8988T (cell line): Measurements from ENCODE around the gene TK1.
"Not testable (repeated sequence)": the region's sequence is repeated elsewhere in the genome, so short reads cannot be mapped to it uniquely, and the experiment has no call there.

Experiments used
- DNase-seq: peaks from one replicate; pipeline ENCODE4 v3.0.0; 2011

The TK1 gene, protein sequence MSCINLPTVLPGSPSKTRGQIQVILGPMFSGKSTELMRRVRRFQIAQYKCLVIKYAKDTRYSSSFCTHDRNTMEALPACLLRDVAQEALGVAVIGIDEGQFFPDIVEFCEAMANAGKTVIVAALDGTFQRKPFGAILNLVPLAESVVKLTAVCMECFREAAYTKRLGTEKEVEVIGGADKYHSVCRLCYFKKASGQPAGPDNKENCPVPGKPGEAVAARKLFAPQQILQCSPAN

DNA sequence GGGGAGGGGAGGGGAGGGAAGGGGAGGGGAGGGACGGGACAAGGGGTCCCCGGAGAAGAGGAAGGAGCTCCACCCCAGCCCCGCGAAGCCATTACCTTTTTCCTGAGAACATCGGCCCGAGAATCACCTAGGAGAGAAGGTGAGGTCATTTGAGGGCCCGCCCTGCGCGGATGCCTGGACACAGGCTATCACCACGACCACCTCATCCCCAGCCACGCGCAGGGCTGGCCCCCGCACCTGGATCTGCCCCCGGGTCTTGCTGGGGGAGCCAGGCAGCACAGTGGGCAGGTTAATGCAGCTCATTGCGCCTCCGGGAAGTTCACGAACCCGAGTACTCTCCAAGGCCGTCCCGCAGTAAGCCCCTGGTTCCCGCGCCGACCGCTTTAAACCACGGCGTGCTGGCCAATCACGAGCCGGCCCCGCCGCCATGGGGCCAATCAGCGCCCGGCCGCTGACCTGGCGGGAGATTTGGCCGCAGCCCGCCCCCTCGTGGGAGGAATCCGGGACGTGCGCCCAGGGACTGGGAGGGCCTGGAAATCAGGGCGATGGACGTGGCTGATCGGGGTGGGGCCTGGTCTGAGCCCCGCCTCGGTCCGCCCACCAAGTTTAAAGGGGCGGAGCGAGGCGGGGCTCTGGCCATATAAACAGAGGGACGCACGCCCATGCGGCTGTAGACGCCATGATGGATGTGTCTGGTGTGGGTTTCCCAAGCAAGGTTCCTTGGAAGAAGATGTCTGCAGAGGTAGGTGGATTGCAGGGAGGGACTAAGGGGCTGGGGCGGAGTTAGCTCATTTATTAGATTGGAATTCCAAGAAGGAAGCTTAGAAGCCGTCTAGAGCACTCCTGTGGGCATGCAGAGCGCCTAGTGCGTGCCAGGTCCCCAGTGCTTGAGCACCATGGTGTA lies at the start of gene TK1, which contains the start of gene AFMID:
Gene TK1 (minus strand): TSS at position 361 of the 904 bp plus-strand sequence. CDS start 58 bp downstream, at position 303.
Gene AFMID (plus strand): TSS at position 671 of the 904 bp plus-strand sequence. CDS start 9 bp downstream, at position 680.
- DNase-seq = peak; percentile 84

DNA sequence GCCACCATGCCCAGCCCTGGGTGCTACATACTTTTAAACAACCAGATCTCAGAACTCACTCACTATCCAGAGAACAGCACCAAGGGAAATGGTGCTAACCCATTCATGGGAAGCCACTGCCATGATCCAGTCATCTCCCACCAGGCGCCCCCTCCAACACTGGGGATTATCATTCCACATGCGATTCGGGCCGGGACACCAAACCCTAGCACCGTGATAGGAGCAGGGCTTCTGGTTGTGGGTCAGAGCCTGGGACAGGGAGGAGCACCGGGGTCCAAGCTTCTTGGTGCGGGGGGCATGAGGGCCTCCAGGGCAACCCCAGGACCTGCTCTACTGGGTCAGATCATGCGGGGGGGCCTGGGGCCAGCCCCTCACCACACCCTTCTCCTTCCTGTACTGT lies 49.0 kb upstream of the TK1 start:
- DNase-seq = no peak

DNA sequence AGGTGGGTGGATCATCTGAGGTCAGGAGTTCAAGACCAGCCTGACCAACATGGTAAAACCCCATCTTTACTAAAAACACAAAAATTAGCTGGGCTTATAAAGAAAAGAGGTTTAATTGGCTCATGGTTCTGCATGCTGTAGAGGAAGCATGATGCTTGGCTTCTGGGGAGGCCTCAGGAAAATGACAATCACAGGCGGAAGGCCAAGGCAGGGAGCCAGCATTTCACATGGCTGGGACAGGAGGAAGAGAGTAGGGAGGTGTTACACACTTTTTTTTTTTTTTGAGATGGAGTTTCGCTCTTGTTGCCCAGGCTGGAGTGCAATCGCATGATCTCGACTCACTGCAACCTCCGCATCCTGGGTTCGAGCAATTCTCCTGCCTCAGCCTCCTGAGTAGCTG lies 48.2 kb upstream of the TK1 start:
- not testable (repeated sequence) for DNase-seq

DNA sequence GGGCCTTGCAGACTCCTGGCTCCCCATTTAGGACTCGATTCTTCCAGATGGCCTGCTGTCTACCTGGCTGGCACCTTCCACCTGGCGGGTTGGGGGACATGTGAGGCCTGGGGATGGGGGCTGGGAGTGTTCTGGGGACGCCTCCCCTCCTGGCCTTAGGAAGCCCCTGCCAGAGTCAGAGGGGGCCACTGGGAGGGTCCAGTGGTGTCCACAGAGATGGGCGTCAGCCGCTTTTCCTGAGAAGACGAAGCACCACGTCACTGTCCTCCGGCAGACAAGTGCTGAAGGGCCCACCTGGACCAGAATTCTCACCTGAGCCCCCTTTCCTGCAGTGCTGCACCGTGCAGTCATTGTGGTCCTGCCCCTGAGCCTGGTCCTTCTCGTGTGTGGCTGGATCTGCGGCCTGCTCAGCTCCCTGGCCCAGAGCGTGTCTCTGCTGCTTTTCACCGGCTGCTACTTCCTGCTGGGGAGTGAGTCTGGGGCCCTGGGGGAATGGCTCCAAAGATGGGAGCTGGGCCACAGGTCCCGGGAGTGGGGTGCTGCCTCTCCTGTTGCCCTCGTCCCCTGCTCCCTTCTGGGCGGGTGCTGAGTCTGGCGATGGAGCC lies 47.5 kb upstream of the TK1 start:
- DNase-seq = no peak

DNA sequence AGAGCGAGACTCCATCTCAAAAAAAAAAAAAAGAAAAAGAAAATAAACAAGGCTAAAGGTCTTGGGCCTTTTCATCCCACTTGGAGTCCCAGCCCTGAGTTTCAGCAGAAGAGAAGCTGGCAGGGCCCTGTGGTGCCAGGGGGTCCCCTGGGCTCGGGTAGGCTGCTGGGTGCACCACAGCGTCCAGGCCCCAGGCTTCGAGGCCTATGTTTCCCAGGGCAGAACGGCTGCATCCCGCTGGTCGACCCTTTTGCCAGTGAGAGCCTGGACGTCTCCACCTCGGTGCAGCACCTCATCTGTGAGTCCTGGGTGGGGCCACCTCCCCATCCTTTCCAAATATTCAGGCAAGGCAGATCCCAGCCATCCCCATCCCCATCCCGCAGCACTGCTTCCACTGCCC lies 46.8 kb upstream of the TK1 start:
- DNase-seq = no peak

DNA sequence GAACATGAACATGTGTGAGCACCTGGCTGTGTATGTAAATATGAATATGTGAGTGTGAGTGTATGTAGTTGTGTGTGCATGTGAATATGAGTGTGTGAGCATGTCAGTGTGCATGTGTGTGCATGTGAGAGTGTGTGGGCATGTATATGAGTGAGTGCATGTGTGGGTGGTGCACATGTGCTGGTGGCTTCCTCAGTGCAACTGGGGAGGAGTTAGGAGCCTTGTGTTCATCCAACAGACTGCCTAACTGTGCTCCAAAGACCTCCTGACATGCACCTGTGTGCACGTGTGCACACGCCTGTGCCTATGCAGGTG lies 46.0 kb upstream of the TK1 start:
- no peak for DNase-seq

DNA sequence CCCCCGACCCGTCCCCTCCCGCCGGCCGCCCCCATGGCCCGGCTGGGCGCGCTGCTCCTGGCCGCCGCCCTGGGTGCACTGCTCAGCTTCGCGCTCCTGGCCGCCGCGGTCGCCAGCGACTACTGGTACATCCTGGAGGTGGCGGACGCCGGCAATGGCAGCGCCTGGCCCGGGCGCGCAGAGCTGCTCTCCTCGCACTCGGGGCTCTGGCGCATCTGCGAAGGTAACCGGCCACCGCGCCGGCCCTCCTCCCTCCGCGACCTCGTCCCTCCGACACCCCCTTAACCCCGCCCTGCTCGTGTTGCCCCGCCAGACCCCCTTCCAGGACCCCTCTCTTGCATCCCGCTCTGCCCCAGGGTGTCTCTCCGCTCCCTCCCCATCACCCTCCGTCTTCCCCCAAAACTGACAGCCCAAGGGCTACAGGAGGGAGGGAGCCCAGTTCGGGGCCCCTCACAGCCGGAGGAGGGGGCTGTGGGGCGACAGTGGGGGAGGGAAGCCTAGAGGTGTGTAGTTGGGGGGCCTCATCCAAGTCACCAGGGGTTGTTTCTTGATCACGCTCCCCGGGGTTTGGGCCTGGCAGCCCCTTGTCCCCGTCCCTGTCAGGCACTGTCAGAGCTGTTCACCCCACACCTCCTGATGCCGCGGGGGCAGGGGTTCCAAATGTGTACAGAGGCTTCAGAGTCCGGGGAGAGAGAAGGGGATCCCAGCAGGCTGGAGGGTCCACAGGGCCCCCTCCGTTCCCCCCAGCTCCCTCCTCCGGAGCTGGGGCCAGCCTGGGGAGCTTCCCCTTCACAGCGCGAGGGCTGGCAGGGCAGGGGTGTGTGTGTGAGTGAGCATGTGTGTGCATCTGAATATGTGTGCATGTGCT lies 45.4 kb upstream of the TK1 start:
- no peak for DNase-seq

DNA sequence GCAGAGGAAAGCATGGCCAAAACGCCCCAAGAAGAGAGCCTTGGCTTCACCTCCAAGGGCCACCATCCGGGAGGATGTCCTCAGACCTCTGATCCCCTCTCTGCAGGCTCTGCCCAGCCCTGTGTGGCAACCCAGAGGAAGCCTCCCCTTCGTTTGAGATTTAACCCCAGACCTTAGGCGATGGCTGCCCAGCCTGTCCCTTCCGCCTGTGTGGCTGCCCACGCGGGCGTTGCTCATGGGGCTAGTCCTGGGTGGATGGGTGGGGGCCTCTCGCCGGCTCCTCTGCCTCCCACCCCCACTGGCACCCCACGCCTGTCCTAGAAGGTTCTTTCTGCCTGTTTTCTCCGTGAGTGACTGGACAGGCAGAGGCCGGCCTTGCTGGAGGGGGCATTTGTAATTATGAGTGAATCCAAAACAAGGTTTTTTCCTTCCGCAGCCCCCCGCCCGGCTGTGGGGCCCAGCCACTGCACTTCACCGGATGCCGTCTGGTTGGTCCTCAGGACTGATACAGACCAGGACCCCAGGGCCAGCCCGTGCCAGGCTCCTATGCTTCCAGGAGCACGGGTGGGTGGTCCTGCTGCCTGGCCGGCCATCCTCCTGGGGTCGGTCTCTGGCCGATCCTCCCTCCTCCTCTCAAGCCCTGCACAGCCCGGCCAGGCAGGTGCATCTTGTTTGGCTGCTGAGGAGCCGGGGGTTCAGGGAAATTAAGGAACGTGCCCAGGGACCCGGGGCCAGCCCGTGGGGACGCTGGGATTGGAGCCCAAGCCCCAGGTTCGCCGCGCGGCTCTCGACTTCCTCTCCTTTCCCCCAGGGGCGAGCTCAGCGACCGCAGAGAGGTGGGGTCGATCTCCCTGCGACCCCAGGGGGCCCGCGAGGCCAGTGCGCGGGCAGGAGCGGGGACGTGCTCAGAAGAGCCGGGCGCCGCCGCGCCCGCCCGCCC lies 44.4 kb upstream of the TK1 start, which contains the start of gene TMEM235:
Gene TMEM235 (plus strand): TSS at position 636 of the 940 bp plus-strand sequence. CDS start 393 bp downstream, outside the sequence.
- DNase-seq = no peak

DNA sequence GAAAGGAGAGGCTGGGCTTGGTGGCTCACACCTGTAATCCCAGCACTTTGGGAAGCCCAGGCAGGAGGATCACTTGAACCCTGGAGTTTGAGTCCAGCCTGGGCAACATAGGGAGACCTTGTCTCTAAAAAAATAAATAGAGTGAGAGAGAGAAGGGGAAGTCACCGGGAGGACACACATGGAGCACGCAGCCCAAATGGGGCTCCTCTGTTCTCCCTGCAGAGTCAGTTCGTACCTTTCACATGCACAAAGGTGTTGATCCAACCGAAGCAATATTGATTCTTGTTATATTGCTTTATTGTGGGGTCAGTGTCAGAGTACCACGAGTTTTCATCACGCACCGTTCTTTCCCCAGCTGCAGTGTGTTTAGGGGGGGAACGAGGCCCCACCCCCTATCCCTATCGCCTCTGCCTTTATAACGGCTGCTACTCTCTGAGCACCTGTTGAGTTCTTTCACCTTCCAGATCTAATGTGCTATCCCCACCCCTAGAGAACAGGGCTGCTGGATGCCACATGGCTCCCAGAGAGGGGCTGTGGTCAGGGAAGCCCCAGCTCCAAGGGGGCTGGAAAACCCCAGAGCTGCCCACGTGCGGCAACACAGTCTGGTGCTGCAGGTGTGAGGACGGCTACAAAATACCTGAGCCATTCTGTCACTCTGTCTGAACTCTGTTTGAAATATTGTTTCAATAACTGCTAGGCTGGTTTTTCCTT lies 43.6 kb upstream of the TK1 start:
- DNase-seq = no peak

DNA sequence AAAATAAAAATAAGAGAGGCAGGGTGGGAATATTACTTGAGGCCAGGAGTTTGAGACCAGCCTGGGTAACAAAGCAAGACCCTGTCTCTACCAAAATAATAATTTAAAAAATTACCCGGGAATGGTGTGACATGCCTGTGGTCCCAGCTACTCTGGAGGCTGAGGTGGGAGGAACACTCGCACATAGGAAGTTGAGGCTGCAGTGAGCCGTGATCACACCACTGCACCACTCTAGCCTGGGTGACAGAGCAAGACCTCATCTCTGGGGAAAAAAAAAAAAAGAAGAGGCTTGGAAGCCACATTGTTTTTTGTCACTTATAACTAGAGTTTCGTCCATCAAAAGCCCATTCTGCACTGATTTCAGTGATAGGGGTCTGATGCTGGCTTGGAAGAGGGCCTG lies 41.3 kb upstream of the TK1 start:
- DNase-seq = no peak

DNA sequence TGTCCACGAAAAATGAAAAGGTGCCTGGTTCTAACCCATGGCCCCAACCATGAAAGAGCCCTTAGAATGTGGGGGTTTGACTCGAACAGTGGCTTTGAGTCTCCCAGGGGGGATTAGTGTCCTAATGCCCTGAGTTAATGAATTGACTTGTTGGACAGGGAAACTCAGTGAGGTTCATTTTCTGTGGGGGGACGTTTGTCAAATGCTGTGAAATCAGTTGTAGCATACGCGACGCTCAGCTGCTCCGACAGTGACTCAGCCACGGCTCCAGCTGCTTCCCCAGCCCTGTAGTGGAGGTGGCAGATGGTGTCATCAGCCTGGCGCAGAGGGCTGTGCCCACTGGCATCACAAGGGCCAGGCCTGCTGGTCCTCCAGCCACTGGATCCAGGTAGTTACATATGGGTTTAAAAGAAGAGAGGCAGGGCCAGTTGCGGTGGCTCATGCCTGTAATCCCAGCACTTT lies 40.6 kb upstream of the TK1 start:
- DNase-seq = no peak

DNA sequence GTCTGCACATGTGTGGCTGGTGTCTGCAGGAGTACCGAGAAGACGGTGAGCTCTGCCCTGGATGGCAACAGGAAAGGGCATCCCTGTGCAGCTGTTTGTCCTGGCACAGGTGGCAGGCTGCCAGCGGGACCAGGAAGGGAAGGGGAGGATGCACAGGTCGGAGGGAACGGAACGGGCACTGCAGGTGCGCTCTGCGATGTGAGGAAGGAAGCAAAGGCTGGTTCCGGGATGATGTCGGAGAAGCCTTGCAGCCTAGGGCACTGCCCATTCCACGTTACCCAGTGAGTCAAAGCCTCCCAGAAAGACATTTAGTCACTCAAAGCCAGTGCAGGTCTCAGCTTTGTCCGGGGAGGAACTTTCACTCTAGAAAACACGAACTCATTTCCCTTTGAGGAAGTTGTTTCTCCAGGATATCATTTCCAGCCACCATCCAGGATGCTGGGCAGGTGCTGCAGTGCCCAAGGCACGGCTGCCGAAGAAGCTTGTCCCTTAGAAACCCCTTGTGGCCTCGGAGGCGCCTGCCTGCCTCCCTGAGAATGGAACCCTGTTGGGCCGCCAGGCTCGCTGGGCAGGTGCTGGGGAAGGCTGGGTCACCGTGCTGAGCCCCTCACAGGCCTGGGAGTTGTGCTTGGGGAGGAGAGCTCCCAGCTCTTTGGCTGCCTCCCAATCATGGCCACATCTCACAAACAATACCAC lies 40.1 kb upstream of the TK1 start:
- no peak for DNase-seq

DNA sequence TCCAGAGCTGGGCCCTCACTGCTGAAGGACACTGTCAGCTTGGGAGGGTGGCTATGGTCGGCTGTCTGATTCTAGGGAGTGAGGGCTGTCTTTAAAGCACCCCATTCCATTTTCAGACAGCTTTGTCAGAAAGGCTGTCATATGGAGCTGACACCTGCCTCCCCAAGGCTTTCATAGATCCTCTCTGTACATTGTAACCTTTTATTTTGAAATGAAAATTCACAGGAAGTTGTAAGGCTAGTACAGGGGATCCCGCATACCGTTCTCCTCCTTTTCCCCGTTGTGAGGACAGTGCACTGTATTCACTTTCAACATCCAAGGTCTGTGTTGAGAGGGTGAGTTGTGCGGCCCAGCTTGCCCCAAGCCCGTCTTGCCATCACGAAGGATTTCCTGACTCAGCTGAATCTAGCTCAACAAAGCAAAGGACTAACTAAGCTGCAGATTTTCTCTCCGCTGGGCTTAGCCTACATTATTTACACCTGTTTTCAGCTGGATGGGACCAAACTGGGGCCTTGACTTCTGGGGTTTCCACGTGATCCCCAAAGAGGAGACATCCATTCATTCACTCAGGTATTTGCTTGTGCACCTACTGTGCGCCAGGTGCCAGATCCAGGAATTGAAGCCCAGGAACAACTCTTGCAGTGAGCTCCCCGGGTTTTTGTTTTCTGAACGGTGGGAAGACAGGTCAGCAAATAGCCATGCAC lies 39.4 kb upstream of the TK1 start:
- DNase-seq = no peak

DNA sequence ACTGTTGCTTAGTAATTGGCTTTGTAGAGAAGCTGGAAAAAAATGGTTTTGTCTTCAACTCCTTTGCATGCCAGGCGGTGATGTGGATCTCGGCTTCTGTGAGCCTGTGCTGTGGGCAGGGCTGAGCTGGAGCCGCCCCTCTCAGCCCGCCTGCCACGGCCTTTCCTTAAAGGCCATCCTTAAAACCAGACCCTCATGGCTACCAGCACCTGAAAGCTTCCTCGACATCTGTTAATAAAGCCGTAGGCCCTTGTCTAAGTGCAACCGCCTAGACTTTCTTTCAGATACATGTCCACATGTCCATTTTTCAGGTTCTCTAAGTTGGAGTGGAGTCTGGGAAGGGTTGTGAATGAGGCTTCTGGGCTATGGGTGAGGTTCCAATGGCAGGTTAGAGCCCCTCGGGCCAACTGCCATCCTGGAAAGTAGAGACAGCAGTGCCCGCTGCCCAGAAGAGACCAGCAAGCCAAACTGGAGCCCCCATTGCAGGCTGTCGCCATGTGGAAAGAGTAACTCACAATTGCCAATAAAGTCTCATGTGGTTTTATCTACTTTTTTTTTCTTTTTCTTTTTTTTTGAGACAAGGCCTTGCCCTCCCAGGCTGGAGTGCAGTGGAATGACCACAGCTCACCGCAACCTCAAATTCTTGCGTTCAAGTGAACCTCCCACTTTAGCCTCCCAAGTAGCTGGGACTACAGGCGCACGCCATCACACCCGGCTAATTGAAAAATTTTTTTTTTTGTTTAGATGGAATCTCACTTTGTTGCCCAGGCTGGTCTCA lies 38.4 kb upstream of the TK1 start:
- DNase-seq = no peak

DNA sequence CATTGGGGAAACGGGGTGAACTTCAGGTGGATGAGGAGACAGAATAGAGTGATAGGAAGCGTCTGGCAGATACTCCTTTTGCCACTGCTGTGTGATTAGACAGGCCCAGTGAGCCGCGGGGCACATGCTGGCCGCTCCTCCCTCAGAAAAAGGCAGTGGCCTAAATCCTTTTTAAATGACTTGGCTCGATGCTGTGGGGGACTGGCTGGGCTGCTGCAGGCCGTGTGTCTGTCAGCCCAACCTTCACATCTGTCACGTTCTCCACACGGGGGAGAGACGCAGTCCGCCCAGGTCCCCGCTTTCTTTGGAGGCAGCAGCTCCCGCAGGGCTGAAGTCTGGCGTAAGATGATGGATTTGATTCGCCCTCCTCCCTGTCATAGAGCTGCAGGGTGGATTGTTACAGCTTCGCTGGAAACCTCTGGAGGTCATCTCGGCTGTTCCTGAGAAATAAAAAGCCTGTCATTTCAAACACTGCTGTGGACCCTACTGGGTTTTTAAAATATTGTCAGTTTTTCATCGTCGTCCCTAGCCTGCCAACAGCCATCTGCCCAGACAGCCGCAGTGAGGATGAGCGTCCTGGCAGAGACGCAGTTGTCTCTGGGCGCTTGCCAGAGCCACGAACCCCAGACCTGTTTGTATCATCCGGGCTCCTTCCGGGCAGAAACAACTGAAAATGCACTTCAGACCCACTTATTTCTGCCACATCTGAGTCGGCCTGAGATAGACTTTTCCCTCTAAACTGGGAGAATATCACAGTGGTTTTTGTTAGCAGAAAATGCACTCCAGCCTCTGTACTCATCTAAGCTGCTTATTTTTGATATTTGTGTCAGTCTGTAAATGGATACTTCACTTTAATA lies 37.6 kb upstream of the TK1 start:
- DNase-seq = no peak

DNA sequence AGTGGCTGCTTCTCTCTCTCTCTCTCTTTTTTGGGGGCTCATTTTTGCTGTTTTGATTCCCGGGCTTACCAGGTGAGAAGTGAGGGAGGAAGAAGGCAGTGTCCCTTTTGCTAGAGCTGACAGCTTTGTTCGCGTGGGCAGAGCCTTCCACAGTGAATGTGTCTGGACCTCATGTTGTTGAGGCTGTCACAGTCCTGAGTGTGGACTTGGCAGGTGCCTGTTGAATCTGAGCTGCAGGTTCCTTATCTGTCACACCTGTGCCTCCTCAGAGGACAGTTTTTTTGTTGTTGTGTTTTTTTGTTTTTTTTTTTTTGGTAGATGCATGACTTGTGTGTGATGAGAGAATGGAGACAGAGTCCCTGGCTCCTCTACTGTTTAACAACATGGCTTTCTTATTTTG lies 36.9 kb upstream of the TK1 start:
- no peak for DNase-seq

DNA sequence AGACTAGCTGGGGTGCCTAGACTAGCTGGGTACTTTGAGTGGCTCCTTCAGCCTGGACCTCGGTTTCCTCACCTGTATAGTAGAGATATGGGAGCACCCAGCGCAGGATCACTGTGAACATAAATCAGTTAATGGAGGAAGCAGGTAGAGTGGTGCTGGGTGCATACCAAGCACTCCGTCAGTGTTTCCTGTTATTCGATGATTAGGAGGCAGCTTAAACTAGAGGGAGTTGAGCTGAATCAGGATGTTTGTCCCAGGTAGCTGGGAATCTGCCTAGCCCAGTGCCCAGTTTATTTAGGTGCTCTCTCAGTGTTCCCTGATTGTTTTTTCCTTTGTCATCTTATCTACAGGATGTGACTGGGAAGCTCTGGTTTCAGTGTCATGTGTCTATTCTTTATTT lies 36.2 kb upstream of the TK1 start:
- no peak for DNase-seq
